ENCODE measurements around the gene PLPPR5. TPM values are rescaled to one million over a fixed set of nuclear protein-coding genes. Genes with fewer than 3 reads are reported as not detected.

PLPPR5 gene
- polyA plus RNA-seq, 1 donor (not counting 4 experiments of a cell fraction or from before 2014, with no cell fraction given): 0.93 TPM

- TF ChIP-seq, protein P1, sequence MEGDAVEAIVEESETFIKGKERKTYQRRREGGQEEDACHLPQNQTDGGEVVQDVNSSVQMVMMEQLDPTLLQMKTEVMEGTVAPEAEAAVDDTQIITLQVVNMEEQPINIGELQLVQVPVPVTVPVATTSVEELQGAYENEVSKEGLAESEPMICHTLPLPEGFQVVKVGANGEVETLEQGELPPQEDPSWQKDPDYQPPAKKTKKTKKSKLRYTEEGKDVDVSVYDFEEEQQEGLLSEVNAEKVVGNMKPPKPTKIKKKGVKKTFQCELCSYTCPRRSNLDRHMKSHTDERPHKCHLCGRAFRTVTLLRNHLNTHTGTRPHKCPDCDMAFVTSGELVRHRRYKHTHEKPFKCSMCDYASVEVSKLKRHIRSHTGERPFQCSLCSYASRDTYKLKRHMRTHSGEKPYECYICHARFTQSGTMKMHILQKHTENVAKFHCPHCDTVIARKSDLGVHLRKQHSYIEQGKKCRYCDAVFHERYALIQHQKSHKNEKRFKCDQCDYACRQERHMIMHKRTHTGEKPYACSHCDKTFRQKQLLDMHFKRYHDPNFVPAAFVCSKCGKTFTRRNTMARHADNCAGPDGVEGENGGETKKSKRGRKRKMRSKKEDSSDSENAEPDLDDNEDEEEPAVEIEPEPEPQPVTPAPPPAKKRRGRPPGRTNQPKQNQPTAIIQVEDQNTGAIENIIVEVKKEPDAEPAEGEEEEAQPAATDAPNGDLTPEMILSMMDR (optimal IDR thresholded peaks at IDR 0.05 in 1 of 3, IDR thresholded peaks at IDR 0.05 in 1 of 3, conservative IDR thresholded peaks at IDR 0.05 in 1 of 3; ENCODE audit: extremely low read depth in 1 of 3, insufficient read depth in 2 of 3, low read length in 3 of 3): no peak
- TF ChIP-seq EZH2 (IDR thresholded peaks at IDR 0.05; ENCODE audit: low read length): no peak
- H3K79me2 ChIP-seq (ENCODE audit: control insufficient read depth, insufficient read depth, low read length): no peaks in the 10 kb centered on the region
- dilution Hi-C loops (cut with MboI; ENCODE audit: extremely low pct_ligation_motif_present, low sequenced_read_pairs): no loop called here
- no peaks in the 10 kb centered on the region for H3K9me3 ChIP-seq (ENCODE audit: control insufficient read depth, low read depth, low read length)
- H3K4me3 ChIP-seq (ENCODE audit: control insufficient read depth in 2 of 3, extremely low read depth in 1 of 3, insufficient read depth in 2 of 3, low read depth in 1 of 3, low read length in 3 of 3): no peak overlapping the region
- H3K27ac ChIP-seq (ENCODE audit: control insufficient read depth, insufficient read depth, low read length): no peak overlapping the region
- H2AFZ ChIP-seq (ENCODE audit: control insufficient read depth, low read length): no peak overlapping the region
- peaks cover 8% of the 10 kb centered on the region for H3K4me1 ChIP-seq (ENCODE audit: control insufficient read depth, extremely low read depth, insufficient read depth, low read length)
- H3K9ac ChIP-seq (ENCODE audit: control insufficient read depth, extremely low read depth, insufficient read depth, low read length): no peak overlapping the region
- H3K4me2 ChIP-seq (ENCODE audit: control insufficient read depth, extremely low read depth, insufficient read depth, low read depth, low read length): no peak overlapping the region
- FAIRE-seq: no peak
- H4K20me1 ChIP-seq (ENCODE audit: control insufficient read depth, extremely low read depth, insufficient read depth, low read length): no peaks in the 10 kb centered on the region
- DNase-seq (ENCODE audit: low read depth, low spot score): no peak
- no peaks in the 10 kb centered on the region for H3K9me1 ChIP-seq (ENCODE audit: control insufficient read depth, extremely low read depth, insufficient read depth, low read length)
- no peaks in the 10 kb centered on the region for H3K36me3 ChIP-seq (ENCODE audit: control insufficient read depth in 2 of 2, extremely low read depth in 1 of 2, insufficient read depth in 2 of 2, low read length in 2 of 2)
- no peaks in the 10 kb centered on the region for H3K27me3 ChIP-seq (ENCODE audit: control insufficient read depth, extremely low read depth, insufficient read depth, low read length)
Observed at GRCh38 chr1:98906361-98906760, 98.3 kb downstream of the PLPPR5 start.

DNA sequence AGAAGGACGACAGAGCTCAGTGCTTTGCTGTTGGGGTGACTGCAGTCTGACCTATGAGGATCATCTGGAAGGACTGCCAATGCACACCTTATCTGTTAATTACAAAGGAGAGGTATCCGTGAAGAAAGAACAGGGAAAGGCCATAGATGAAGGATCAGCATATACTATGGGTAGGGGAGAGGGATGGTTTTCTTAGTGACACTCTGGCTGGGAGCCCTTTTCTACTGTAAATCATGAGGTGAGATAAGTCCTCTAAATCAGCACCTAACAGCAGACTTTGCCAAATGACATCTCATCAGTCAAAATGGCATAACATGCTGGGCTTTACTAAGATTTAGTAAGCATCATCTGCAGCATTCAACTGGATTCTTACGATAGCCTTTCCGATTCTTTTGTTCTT is 100.0 kb downstream of the PLPPR5 start:
- FAIRE-seq (no peak), DNase-seq (ENCODE audit: low read depth, low spot score) (no peak)
- Histone ChIP-seq H2AFZ (ENCODE audit: control insufficient read depth, low read length) (no peak overlapping the region), H3K9me3 (ENCODE audit: control insufficient read depth, low read depth, low read length) (no peaks in the 10 kb centered on the region), H3K4me1 (ENCODE audit: control insufficient read depth, extremely low read depth, insufficient read depth, low read length) (peaks cover 8% of the 10 kb centered on the region), H3K9me1 (ENCODE audit: control insufficient read depth, extremely low read depth, insufficient read depth, low read length) (no peaks in the 10 kb centered on the region), H3K27ac (ENCODE audit: control insufficient read depth, insufficient read depth, low read length) (no peak overlapping the region), H3K4me2 (ENCODE audit: control insufficient read depth, extremely low read depth, insufficient read depth, low read depth, low read length) (no peak overlapping the region), H3K36me3 (ENCODE audit: control insufficient read depth in 2 of 2, extremely low read depth in 1 of 2, insufficient read depth in 2 of 2, low read length in 2 of 2) (no peaks in the 10 kb centered on the region), H3K79me2 (ENCODE audit: control insufficient read depth, insufficient read depth, low read length) (no peaks in the 10 kb centered on the region), H3K4me3 (ENCODE audit: control insufficient read depth in 2 of 3, extremely low read depth in 1 of 3, insufficient read depth in 2 of 3, low read depth in 1 of 3, low read length in 3 of 3) (no peak overlapping the region), H3K27me3 (ENCODE audit: control insufficient read depth, extremely low read depth, insufficient read depth, low read length) (no peaks in the 10 kb centered on the region), H4K20me1 (ENCODE audit: control insufficient read depth, extremely low read depth, insufficient read depth, low read length) (no peaks in the 10 kb centered on the region), H3K9ac (ENCODE audit: control insufficient read depth, extremely low read depth, insufficient read depth, low read length) (no peak overlapping the region)
- dilution Hi-C loops (cut with MboI; ENCODE audit: extremely low pct_ligation_motif_present, low sequenced_read_pairs): no loop called here
- TF ChIP-seq, protein P1 (optimal IDR thresholded peaks at IDR 0.05 in 1 of 3, IDR thresholded peaks at IDR 0.05 in 1 of 3, conservative IDR thresholded peaks at IDR 0.05 in 1 of 3; ENCODE audit: extremely low read depth in 1 of 3, insufficient read depth in 2 of 3, low read length in 3 of 3): no peak
- no peak for TF ChIP-seq EZH2 (IDR thresholded peaks at IDR 0.05; ENCODE audit: low read length)
